Measurements from ENCODE around the gene KIAA0825.

Gene KIAA0825

DNA sequence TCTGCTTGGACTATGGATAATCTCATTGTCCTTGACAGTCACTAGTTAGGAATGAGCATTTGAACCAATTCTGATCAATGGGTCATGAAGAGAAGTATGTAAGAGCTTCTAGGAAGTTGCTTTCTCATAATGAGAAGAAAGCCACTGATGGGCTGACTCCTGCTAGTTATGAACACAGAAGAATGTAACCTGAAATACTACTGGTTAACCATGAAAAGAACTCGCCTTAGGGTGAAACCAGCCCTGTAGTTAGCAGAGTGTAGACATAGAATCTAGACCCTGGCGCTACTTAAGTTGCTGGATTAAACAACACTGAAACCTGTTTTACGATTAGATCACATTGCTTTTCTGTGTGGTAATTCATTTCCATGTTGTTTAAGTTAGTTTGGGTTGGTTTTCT is 26.6 kb upstream of the KIAA0825 start:
- DNase-seq (ENCODE audit: low read depth, low spot score) = no peak
- Histone ChIP-seq H3K9ac (ENCODE audit: insufficient read length, low read depth) (no peak overlapping the region), H3K27me3 (ENCODE audit: insufficient read depth, insufficient read length) (no peaks in the 10 kb centered on the region), H3K4me3 (ENCODE audit: insufficient read length, low read depth) (no peak overlapping the region), H3K36me3 (ENCODE audit: insufficient read depth, insufficient read length, low read length) (peaks cover 17% of the 10 kb centered on the region), H3K4me1 (ENCODE audit: insufficient read depth, insufficient read length) (no peaks in the 10 kb centered on the region), H3K9me3 (ENCODE audit: insufficient read depth, low read length) (peaks cover 3% of the 10 kb centered on the region; the same call in 1 of the 2 replicates)
- no peak for TF ChIP-seq YY1 (IDR thresholded peaks at IDR 0.05; ENCODE audit: insufficient read depth, insufficient read length)
- no peak for TF ChIP-seq SUZ12 (IDR thresholded peaks at IDR 0.05; ENCODE audit: extremely low read depth, insufficient read depth, insufficient read length)
- no peak for TF ChIP-seq ZNF274 (IDR thresholded peaks at IDR 0.05; ENCODE audit: low read depth, low read length)

DNA sequence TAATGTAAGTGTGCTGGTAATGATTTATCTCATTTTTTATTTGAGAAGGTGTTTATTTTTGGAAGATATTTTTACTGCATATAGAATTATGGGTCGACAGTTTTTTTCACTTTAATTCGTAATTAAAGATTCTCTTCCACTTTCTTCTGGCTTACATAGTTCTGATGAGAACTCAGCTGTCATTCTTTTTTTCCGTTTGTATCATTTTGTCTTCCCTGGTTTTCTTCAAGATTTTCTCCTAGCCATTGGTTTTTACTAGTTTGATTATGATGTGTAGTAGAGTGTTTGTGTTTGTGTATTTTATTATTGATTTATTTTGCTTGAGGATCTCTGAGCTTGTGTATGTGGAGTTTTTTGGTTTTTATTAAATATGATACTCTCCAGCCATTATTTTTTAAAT is 21.8 kb upstream of the KIAA0825 start:
- H3K4me3 ChIP-seq (ENCODE audit: insufficient read length, low read depth) = no peak overlapping the region
- H3K9me3 ChIP-seq (ENCODE audit: insufficient read depth, low read length) = peaks cover 10% of the 10 kb centered on the region
- H3K4me1 ChIP-seq (ENCODE audit: insufficient read depth, insufficient read length) = no peaks in the 10 kb centered on the region
- no peaks in the 10 kb centered on the region for H3K27me3 ChIP-seq (ENCODE audit: insufficient read depth, insufficient read length)
- H3K36me3 ChIP-seq (ENCODE audit: insufficient read depth, insufficient read length, low read length) = peaks cover 15% of the 10 kb centered on the region
- no peak for DNase-seq (ENCODE audit: low read depth, low spot score)
- no peak overlapping the region for H3K9ac ChIP-seq (ENCODE audit: insufficient read length, low read depth)
- no peak for TF ChIP-seq SUZ12 (IDR thresholded peaks at IDR 0.05; ENCODE audit: extremely low read depth, insufficient read depth, insufficient read length)
- TF ChIP-seq ZNF274 (IDR thresholded peaks at IDR 0.05; ENCODE audit: low read depth, low read length) = no peak
- no peak for TF ChIP-seq YY1 (IDR thresholded peaks at IDR 0.05; ENCODE audit: insufficient read depth, insufficient read length)

DNA sequence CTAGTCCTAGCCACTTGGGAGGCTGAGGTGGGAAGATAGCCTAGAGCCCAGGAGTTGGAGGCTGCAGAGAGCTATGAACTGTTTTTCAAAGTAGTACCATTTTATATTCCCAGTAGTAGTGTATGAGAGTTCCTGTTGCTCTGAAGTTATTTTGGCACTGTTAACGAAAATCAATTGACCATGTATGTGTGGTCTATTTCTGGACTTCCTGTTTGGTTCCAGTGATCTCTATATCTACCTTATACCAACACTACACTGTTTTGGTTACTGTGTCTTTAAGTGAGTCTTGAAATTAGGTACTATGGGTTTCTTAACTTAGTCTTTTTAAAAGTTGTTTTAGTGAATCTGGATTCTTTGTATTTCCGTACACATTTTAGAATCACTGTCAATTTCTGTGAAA is 13.6 kb upstream of the KIAA0825 start:
- H3K27me3 ChIP-seq (ENCODE audit: insufficient read depth, insufficient read length) = no peaks in the 10 kb centered on the region
- no peak for DNase-seq (ENCODE audit: low read depth, low spot score)

DNA sequence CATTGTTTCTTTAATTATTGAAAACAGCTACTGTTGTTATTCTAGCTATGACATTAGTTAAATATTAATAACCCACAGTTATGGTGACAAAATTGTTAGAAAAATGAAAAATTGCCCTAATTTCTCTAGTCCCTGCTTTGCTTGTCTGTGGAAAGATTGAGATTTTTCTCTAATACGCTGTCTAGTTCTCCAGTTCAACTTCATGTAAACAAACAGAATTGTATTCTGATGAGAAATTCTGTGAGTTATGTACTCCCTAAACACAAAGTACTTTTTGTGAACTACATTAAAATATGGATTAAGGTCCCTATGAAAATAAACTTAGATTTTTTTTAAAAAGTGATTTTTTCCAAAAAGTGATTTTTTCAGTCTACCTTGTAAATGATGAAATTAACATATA is 8.8 kb upstream of the KIAA0825 start:
- no peak overlapping the region for H3K4me3 ChIP-seq (ENCODE audit: insufficient read length, low read depth)
- H3K9ac ChIP-seq (ENCODE audit: insufficient read length, low read depth) = no peak overlapping the region
- no peaks in the 10 kb centered on the region; the same call in 1 of the 2 replicates for H3K9me3 ChIP-seq (ENCODE audit: insufficient read depth, low read length)
- TF ChIP-seq SUZ12 (IDR thresholded peaks at IDR 0.05; ENCODE audit: extremely low read depth, insufficient read depth, insufficient read length) (no peak), YY1 (IDR thresholded peaks at IDR 0.05; ENCODE audit: insufficient read depth, insufficient read length) (no peak), ZNF274 (IDR thresholded peaks at IDR 0.05; ENCODE audit: low read depth, low read length) (no peak)
- H3K36me3 ChIP-seq (ENCODE audit: insufficient read depth, insufficient read length, low read length) = peaks cover 14% of the 10 kb centered on the region
- no peaks in the 10 kb centered on the region for H3K27me3 ChIP-seq (ENCODE audit: insufficient read depth, insufficient read length)
- H3K4me1 ChIP-seq (ENCODE audit: insufficient read depth, insufficient read length) = no peaks in the 10 kb centered on the region
- no peak for DNase-seq (ENCODE audit: low read depth, low spot score)

More for the DNA sequence above, 13.6 kb upstream of the KIAA0825 start:
- TF ChIP-seq YY1 (IDR thresholded peaks at IDR 0.05; ENCODE audit: insufficient read depth, insufficient read length) (no peak), ZNF274 (IDR thresholded peaks at IDR 0.05; ENCODE audit: low read depth, low read length) (no peak), SUZ12 (IDR thresholded peaks at IDR 0.05; ENCODE audit: extremely low read depth, insufficient read depth, insufficient read length) (no peak)
- no peaks in the 10 kb centered on the region for H3K4me1 ChIP-seq (ENCODE audit: insufficient read depth, insufficient read length)
- no peak overlapping the region for H3K9ac ChIP-seq (ENCODE audit: insufficient read length, low read depth)
- H3K36me3 ChIP-seq (ENCODE audit: insufficient read depth, insufficient read length, low read length) = peaks cover 16% of the 10 kb centered on the region
- no peaks in the 10 kb centered on the region; the same call in 1 of the 2 replicates for H3K9me3 ChIP-seq (ENCODE audit: insufficient read depth, low read length)
- H3K4me3 ChIP-seq (ENCODE audit: insufficient read length, low read depth) = no peak overlapping the region

DNA sequence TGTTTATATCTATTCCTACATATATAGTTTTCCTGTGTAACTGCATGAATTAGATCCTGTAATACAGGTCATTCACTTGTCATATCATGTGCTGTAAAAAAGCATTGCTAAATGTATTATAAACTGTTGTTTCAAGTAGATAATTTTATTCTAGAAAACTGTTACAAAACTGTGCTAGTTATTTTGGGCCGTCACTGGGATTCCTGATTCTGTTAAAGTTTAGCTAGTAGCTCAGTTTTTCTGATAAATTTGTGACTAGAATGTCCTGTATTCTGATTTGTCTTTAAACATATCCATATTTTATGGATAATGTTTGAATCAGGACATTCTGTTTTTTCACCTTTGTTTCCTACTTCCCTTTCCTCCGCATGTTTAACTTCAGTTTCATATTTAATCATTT is 5.5 kb upstream of the KIAA0825 start:
- DNase-seq (ENCODE audit: low read depth, low spot score) = no peak
- H3K4me1 ChIP-seq (ENCODE audit: insufficient read depth, insufficient read length) = no peaks in the 10 kb centered on the region
- H3K36me3 ChIP-seq (ENCODE audit: insufficient read depth, insufficient read length, low read length) = no peaks in the 10 kb centered on the region
- H3K27me3 ChIP-seq (ENCODE audit: insufficient read depth, insufficient read length) = no peaks in the 10 kb centered on the region
- H3K9ac ChIP-seq (ENCODE audit: insufficient read length, low read depth) = no peak overlapping the region
- TF ChIP-seq ZNF274 (IDR thresholded peaks at IDR 0.05; ENCODE audit: low read depth, low read length) (no peak), YY1 (IDR thresholded peaks at IDR 0.05; ENCODE audit: insufficient read depth, insufficient read length) (no peak), SUZ12 (IDR thresholded peaks at IDR 0.05; ENCODE audit: extremely low read depth, insufficient read depth, insufficient read length) (no peak)
- no peaks in the 10 kb centered on the region for H3K9me3 ChIP-seq (ENCODE audit: insufficient read depth, low read length)
- H3K4me3 ChIP-seq (ENCODE audit: insufficient read length, low read depth) = no peak overlapping the region

DNA sequence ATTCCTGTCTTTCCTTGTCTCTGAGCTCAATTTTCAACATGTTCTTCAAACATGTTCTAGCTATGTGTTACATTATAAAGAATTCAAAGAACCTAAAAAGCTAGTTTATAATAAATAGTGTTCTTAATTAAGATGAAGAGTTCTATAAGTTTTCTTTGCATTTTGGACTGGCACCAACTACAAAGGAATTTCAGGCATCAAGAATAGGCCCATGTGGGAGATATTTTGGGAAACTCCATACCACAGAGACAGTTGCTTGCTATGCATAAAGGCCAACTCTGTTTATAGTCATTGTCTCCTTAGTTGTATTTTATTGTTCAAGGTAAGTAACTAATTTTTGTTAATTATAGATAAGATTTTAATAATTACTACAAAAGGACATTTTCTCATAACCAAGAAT is 4.6 kb upstream of the KIAA0825 start:
- Histone ChIP-seq H3K9ac (ENCODE audit: insufficient read length, low read depth) (no peak overlapping the region), H3K9me3 (ENCODE audit: insufficient read depth, low read length) (no peaks in the 10 kb centered on the region), H3K4me1 (ENCODE audit: insufficient read depth, insufficient read length) (no peaks in the 10 kb centered on the region), H3K4me3 (ENCODE audit: insufficient read length, low read depth) (no peak overlapping the region), H3K27me3 (ENCODE audit: insufficient read depth, insufficient read length) (no peaks in the 10 kb centered on the region), H3K36me3 (ENCODE audit: insufficient read depth, insufficient read length, low read length) (no peaks in the 10 kb centered on the region)
- no peak for TF ChIP-seq ZNF274 (IDR thresholded peaks at IDR 0.05; ENCODE audit: low read depth, low read length)
- no peak for DNase-seq (ENCODE audit: low read depth, low spot score)

DNA sequence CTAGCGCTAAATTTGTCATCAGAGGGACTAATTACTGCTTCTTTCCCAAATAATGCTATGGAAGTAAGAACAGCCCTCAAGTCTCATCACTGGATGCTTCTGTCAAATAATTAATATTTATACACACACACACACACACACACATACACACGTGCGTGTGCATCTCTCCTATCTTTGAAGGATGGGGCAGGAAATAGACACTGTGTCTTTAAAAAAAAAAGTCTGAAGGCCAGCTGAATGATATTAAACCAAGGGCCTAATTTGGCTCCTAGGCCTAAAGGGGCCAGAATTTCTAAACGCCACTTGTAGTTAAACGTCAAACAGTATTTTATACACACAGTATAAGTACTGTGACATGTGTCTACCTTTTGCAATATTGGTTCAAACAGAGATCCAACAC is 3.4 kb upstream of the KIAA0825 start:
- no peaks in the 10 kb centered on the region for H3K36me3 ChIP-seq (ENCODE audit: insufficient read depth, insufficient read length, low read length)
- DNase-seq (ENCODE audit: low read depth, low spot score) = no peak
- H3K27me3 ChIP-seq (ENCODE audit: insufficient read depth, insufficient read length) = no peaks in the 10 kb centered on the region
- H3K9ac ChIP-seq (ENCODE audit: insufficient read length, low read depth) = no peak overlapping the region
- TF ChIP-seq SUZ12 (IDR thresholded peaks at IDR 0.05; ENCODE audit: extremely low read depth, insufficient read depth, insufficient read length) (no peak), ZNF274 (IDR thresholded peaks at IDR 0.05; ENCODE audit: low read depth, low read length) (no peak), YY1 (IDR thresholded peaks at IDR 0.05; ENCODE audit: insufficient read depth, insufficient read length) (no peak)
- H3K4me3 ChIP-seq (ENCODE audit: insufficient read length, low read depth) = no peak overlapping the region
- H3K4me1 ChIP-seq (ENCODE audit: insufficient read depth, insufficient read length) = no peaks in the 10 kb centered on the region
- H3K9me3 ChIP-seq (ENCODE audit: insufficient read depth, low read length) = no peaks in the 10 kb centered on the region

DNA sequence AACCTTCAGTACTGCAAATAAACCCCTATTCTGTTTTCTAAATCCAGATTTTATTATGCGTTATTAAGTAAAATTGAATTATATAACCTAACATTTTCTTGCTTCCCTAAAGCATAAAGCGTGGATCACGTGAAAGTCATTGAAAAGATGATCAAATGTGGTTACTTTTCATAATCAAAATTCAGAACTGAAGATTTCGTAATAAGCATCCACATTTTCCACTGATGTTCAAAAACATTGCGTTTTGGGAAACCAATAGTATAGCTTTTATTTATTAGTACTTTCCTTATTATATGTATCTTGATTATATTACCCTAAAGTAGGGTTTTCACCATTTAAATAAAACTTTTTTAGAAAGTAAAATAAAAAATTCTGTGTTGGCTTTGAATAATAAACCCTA is 1.9 kb upstream of the KIAA0825 start:
- DNase-seq (ENCODE audit: low read depth, low spot score) = no peak
- Histone ChIP-seq H3K27me3 (ENCODE audit: insufficient read depth, insufficient read length) (no peaks in the 10 kb centered on the region), H3K4me3 (ENCODE audit: insufficient read length, low read depth) (no peak overlapping the region), H3K9me3 (ENCODE audit: insufficient read depth, low read length) (no peaks in the 10 kb centered on the region), H3K9ac (ENCODE audit: insufficient read length, low read depth) (no peak overlapping the region), H3K4me1 (ENCODE audit: insufficient read depth, insufficient read length) (no peaks in the 10 kb centered on the region), H3K36me3 (ENCODE audit: insufficient read depth, insufficient read length, low read length) (no peaks in the 10 kb centered on the region)
- no peak for TF ChIP-seq SUZ12 (IDR thresholded peaks at IDR 0.05; ENCODE audit: extremely low read depth, insufficient read depth, insufficient read length)
- no peak for TF ChIP-seq YY1 (IDR thresholded peaks at IDR 0.05; ENCODE audit: insufficient read depth, insufficient read length)
- no peak for TF ChIP-seq ZNF274 (IDR thresholded peaks at IDR 0.05; ENCODE audit: low read depth, low read length)
